HG03196 (cell line): ENCODE measurements around the gene BAIAP3.

ENCODE experiments used
- ATAC-seq: cut with Tn5 transposase; IDR thresholded peaks from one replicate; pipeline ENCODE4 v1.9.1; 2021; ENCODE audit not compliant: unreplicated experiment

BAIAP3 gene

GRCh38 chr16:1366060-1366711 lies 32.7 kb downstream of the BAIAP3 start:
- ATAC-seq: no peak

DNA sequence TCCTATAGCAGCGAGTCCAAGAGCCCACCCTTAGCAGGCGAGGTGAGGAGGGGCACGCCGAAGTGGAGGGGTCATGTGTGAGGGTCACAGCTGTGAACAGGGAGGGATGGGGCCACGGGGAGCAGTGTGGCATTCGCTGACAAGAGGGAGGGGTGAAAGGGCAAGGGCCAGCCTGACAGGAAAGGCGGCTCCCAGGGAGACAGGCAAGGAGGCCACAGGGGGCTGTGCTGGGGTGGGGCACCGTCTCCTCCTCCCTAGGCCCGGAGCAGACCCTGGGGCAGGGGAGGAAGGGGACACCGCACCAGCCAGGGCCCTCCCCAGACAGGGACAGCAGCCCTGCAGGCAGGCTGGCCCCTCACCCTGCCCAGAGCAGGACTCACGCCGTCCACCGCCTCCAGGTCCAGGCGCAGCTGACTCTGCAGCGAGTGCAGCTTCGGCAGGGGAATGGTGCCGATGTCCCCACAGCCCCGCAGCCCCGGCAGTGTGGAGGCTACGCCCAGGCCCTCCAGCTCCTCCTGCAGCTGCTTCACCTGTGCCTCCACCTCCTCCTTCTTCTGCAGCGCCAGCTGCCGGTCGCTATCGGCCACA lies 33.4 kb downstream of the BAIAP3 start:
- no peak for ATAC-seq

GRCh38 chr16:1367486-1368174 lies 34.2 kb downstream of the BAIAP3 start:
- no peak for ATAC-seq

DNA sequence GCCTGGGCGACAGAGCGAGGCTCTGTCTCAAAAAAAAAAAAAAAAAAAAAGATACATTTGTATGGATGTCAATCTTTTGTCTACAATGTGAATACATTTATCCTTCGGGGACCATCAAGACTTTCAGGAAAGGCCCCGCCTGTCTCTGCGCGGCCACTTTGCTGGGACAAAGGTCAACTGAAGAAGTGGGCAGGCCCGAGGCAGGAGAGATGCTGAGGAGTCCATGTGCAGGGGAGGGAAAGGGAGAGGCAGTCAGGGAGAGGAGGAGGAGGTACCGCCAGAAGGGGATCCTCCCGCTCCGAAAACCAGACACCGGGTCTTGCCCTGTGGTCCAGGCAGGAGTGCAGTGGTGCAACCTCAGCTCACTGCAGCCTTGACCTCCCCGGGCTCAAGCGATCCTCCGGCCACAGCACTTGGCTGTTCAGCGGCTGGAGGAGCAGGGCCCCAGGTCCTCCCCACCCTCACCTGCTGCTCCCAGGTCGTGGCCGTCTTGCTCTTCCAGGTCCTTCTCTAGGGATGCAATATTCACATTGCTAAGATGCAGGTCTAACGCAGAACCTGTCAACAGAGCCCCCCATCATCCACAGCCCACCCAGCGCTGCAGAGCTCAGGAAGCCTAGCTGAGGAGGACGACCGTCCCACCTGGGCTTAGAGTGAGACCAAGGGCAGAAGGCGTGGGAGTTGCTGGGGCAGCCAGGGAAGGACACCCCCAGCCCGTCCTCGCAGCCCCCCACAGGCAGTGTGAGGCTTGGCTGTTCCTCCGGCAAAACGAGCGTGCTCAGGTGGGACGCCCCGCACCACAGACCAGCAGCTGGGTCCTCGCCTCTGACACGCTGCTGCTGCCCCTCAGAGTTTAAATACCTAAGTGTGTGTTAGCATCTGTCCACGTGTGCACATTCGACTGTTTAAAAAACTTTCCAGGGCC lies 37.9 kb downstream of the BAIAP3 start:
- no peak for ATAC-seq

GRCh38 chr16:1372292-1372950 lies 39.0 kb downstream of the BAIAP3 start:
- ATAC-seq: no peak

GRCh38 chr16:1374418-1375297 lies 41.2 kb downstream of the BAIAP3 start:
- ATAC-seq: no peak

DNA sequence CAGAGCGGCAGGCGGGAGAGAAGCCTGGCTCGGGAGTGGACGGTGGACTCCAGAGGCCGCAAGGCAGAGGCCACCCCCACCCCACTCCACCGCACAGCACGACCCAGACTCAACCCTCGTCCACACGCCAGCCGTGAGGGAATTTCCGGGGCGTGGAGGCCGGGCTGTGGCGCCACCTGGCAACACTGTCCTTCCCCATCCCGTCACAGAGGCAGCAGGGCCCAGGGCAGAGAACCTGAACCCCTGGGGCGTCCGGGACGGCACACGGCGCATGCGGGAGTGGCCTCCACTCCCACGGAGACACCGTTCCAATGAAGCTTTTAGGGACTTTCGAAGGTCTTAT lies 41.8 kb downstream of the BAIAP3 start:
- ATAC-seq: no peak

- ATAC-seq: no peak
Measured at GRCh38 chr16:1375741-1376410, 42.4 kb downstream of the BAIAP3 start.

GRCh38 chr16:1377406-1378010 lies 44.1 kb downstream of the BAIAP3 start:
- no peak for ATAC-seq

DNA sequence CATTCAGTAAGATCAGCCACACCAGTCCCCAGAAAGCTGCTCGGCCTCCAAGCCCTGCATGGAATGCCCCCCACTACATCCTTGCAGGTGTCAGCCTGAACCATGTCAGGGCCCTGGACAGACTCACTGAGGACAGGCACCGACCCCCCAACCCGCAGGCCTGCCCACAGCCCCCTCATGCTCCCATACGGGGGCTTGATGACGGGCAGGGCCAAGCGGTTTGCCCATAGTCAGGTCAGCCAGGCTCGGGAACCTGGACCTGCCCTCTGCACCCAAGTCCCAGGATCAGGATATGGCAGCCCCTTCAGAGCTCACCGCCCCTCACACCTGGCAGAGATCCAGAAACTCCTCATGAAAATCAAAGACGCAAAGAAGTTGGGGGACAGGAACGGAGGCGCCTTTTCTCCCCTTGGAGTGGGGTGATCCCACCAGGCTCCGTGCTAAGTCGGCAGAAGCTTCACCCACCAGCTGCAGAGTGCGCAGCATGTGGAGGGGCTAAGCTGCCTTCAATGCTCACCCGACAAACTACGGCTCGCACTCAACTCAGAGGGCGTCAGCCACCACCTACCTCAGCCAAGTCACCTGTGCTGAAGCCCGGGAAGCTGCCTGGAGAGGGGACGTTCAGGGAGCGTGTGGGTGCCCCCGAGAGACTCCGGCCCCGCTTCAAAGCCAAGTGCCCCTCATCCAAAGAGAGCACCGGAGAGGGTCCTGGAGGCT lies 44.8 kb downstream of the BAIAP3 start:
- ATAC-seq: no peak

- no peak for ATAC-seq
Measured at GRCh38 chr16:1378804-1379303, 45.4 kb downstream of the BAIAP3 start.

- no peak for ATAC-seq
Measured at GRCh38 chr16:1379304-1380076, 46.0 kb downstream of the BAIAP3 start.

- no peak for ATAC-seq
Measured at GRCh38 chr16:1380195-1380594, 46.8 kb downstream of the BAIAP3 start.

GRCh38 chr16:1381612-1382406 lies 48.4 kb downstream of the BAIAP3 start:
- no peak for ATAC-seq

- ATAC-seq: no peak
Measured at GRCh38 chr16:1383556-1383955, 50.1 kb downstream of the BAIAP3 start.

- no peak for ATAC-seq
Measured at GRCh38 chr16:1385232-1385631, 51.8 kb downstream of the BAIAP3 start.

DNA sequence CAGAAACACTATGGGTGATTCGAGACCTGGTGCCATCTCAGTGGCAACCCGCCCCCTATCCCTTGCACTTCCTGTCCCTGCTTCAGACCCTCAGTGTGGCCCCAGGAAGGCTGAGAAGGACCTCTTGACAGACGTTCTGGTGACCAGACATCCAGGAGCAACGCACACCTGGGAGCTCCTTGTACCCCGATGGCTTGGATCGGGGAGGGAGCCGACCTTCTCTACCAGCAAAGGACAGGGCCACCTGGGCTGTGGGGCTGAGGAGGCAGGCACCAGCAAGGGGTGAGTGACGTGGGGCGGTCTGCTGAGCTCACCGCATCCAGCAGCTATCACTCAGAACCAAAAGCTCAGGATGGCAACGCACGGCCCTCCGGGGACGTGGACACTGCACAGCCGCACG lies 53.9 kb downstream of the BAIAP3 start:
- ATAC-seq: no peak
